Measurements from ENCODE around the gene CEACAM16. TPM values are rescaled to one million over a fixed set of nuclear protein-coding genes. Genes with fewer than 3 reads are reported as not detected.

The CEACAM16 gene
- total RNA-seq, 1 experiment from 2014 or later, result not detected

DNA sequence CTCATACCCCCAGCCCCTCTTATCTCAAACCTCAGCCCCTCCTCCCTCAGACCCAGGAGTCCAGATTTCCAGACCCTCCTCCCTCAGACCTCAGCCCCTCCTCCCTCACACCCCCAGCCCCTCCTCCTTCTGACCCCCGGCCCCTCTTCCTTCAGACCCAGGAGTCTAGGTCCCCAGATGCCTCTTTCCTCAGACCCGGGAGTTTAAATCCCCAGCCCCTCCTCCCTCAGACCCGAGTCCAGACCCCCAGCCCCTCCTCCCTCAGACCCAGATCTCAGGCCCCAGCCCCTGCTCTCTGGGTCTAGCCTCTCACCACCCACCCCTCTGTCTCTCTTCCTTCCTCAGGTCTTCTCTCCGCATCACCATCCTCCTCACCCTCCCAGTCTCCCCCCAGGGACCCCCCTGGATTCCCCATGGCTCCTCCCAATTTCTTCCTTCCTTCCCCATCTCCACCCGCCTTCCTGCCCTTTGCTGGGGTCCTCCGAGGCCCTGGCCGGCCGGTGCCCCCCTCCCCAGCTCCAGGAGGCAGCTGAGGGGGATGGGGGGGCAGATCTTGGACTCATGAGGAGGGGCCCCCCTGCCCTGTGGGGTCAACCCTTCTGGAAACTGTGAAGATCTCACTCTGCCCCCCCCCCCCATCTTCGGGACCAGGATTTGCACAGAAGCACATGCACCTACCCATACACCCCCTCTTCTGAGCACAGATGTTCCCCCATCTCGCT lies 60.3 kb downstream of the CEACAM16 start:
- POLR2A ChIA-PET, result no interaction called here
- Histone ChIP-seq H3K4me1 (ENCODE audit: control insufficient read depth in 1 of 2, insufficient read depth in 2 of 2, low read length in 2 of 2) (peaks cover 15 to 25% of the 10 kb centered on the region in 2 experiments), H3K79me2 (ENCODE audit: insufficient read depth, low read length) (peaks cover 9% of the 10 kb centered on the region; the same call in 1 of the 2 replicates), H3K36me3 (ENCODE audit: control insufficient read depth in 1 of 2, insufficient read depth in 2 of 2, low read length in 2 of 2) (peaks cover 3 to 7% of the 10 kb centered on the region in 2 experiments; a peak in 2 of 4 replicates), H3K4me3 (replicated peaks in 1 of 2; ENCODE audit: low read depth in 1 of 2, low read length in 2 of 2) (no peak overlapping the region), H3K9me3 (ENCODE audit: control insufficient read depth in 1 of 2, insufficient read depth in 1 of 2, low read depth in 1 of 2, low read length in 2 of 2) (no peaks in the 10 kb centered on the region), H4K20me1 (ENCODE audit: insufficient read depth) (no peaks in the 10 kb centered on the region), H3K27ac (ENCODE audit: low read depth, low read length) (no peak overlapping the region), H3K4me2 (ENCODE audit: low read length) (no peak overlapping the region), H3K9ac (ENCODE audit: low read length) (no peak overlapping the region), H3K27me3 (ENCODE audit: insufficient read depth, low read length) (no peaks in the 10 kb centered on the region), H2AFZ (ENCODE audit: low read depth, low read length, poor library complexity, severe bottlenecking) (no peak overlapping the region), H3K9me2 (ENCODE audit: insufficient read depth) (no peaks in the 10 kb centered on the region)
- no peak for TF ChIP-seq CEBPB (IDR thresholded peaks at IDR 0.05; ENCODE audit: low read depth)
- TF ChIP-seq YY1 (IDR thresholded peaks at IDR 0.05; ENCODE audit: extremely low read depth, insufficient replicate concordance, low read depth, low read length), result no peak
- TF ChIP-seq, protein P1, sequence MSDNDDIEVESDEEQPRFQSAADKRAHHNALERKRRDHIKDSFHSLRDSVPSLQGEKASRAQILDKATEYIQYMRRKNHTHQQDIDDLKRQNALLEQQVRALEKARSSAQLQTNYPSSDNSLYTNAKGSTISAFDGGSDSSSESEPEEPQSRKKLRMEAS (IDR thresholded peaks at IDR 0.05), result no peak
- no peak for TF ChIP-seq FOSL1 (IDR thresholded peaks at IDR 0.05; ENCODE audit: low read depth)
- TF ChIP-seq CBX3 (IDR thresholded peaks at IDR 0.05; ENCODE audit: low read depth), result no peak
- no peak for TF ChIP-seq POLR2AphosphoS5 (IDR thresholded peaks at IDR 0.05; ENCODE audit: low read depth, low read length)
- no peak for TF ChIP-seq TCF7L2 (IDR thresholded peaks at IDR 0.05; ENCODE audit: borderline replicate concordance, extremely low read depth, insufficient read depth, insufficient read length)
- no peak for TF ChIP-seq SP1 (IDR thresholded peaks at IDR 0.05; ENCODE audit: low read depth)
- CTCF ChIA-PET, result no interaction called here
- BruUV-seq (replicated peaks), result TSS peak; percentile 42
- no peak for DNase-seq (ENCODE audit: low read depth, low spot score)
- RAD21 ChIA-PET (ENCODE audit: low non-redundant PET in 1 of 2, low total read pairs in 2 of 2, uncharacterized antibody in 2 of 2, unreplicated experiment in 2 of 2), result interaction anchor here in 1 of 2 experiments (0.6 kb wide), 1 partner anchor 11 kb away, joined by 5 read pairs; no protein-coding TSS in a partner anchor
- no peak for ATAC-seq
- intact Hi-C loops (cut with micrococcal nuclease), result no loop called here

MicroRNAs encoded within 50 kb of the gene (microRNA counts, 767-probe panel; counts per million panel counts)
- microRNA hsa-miR-4531, result not detected

Small RNA genes within 50 kb of the gene (microRNA-seq; reads per million reads assigned to microRNA genes)
- gene MIR4531 (ENCODE audit: borderline number of aligned reads) (not detected), gene MIR8085 (ENCODE audit: borderline number of aligned reads) (not detected)

Other genes starting within 250 kb of the CEACAM16 start
- 7.3 TPM for gene ZNF180, start 198.6 kb upstream of the CEACAM16 start, total RNA-seq (2021; ENCODE audit: unreplicated experiment)
- gene CEACAM20, start 169.5 kb upstream of the CEACAM16 start, total RNA-seq (2021; ENCODE audit: unreplicated experiment), result not detected
- gene IGSF23, start 85.6 kb upstream of the CEACAM16 start, total RNA-seq (2021; ENCODE audit: unreplicated experiment), result not detected
- 62.0 TPM for gene PVR, start 55.2 kb upstream of the CEACAM16 start, total RNA-seq (2021; ENCODE audit: unreplicated experiment)
- gene CEACAM19, start 27.7 kb upstream of the CEACAM16 start, total RNA-seq (2021; ENCODE audit: unreplicated experiment), result 4.0 TPM
- gene BCL3, start 49.6 kb downstream of the CEACAM16 start, total RNA-seq (2021; ENCODE audit: unreplicated experiment), result 37.9 TPM
- gene CBLC, start 78.7 kb downstream of the CEACAM16 start, total RNA-seq (2021; ENCODE audit: unreplicated experiment), result 54.3 TPM
- 78.7 TPM for gene BCAM, start 110.0 kb downstream of the CEACAM16 start, total RNA-seq (2021; ENCODE audit: unreplicated experiment)
- gene NECTIN2, start 147.1 kb downstream of the CEACAM16 start, total RNA-seq (2021; ENCODE audit: unreplicated experiment), result 96.3 TPM
- 178 TPM for gene TOMM40, start 192.1 kb downstream of the CEACAM16 start, total RNA-seq (2021; ENCODE audit: unreplicated experiment)
- gene APOE, start 206.6 kb downstream of the CEACAM16 start, total RNA-seq (2021; ENCODE audit: unreplicated experiment), result 7.2 TPM
- gene APOC1, start 215.5 kb downstream of the CEACAM16 start, total RNA-seq (2021; ENCODE audit: unreplicated experiment), result 5.1 TPM
- not detected for gene APOC4, start 243.1 kb downstream of the CEACAM16 start, total RNA-seq (2021; ENCODE audit: unreplicated experiment)
- not detected for gene APOC2, start 246.9 kb downstream of the CEACAM16 start, total RNA-seq (2021; ENCODE audit: unreplicated experiment)

Data from HCT116 (cell line).